Measurements from ENCODE around the gene CYP27C1. TPM values are rescaled to one million over a fixed set of nuclear protein-coding genes. Genes with fewer than 3 reads are reported as not detected.

Gene CYP27C1
- total and polyA plus RNA-seq, 7 donors = 0.01 to 0.21 (median 0.11) TPM; not detected in 1

- ATAC-seq (peak; percentile 59 to 81 (median 74)), DNase-seq (peak; percentile 50 to 81)
- H3K36me3 ChIP-seq (ENCODE audit: insufficient read depth in 1 of 2, low read depth in 1 of 2) = no peaks in the 10 kb centered on the region
- TF ChIP-seq CTCF (IDR thresholded peaks at IDR 0.05) = no peak
- H3K4me3 ChIP-seq = no peak overlapping the region
- no peaks in the 10 kb centered on the region for H3K27me3 ChIP-seq (ENCODE audit: insufficient read depth in 3 of 3, low read length in 2 of 3)
- peak overlapping the region; percentile 89 for H3K27ac ChIP-seq
- peaks cover 27% of the 10 kb centered on the region for H3K4me1 ChIP-seq
- WGBS, 3 donors = 8 to 22% (median 12%) methylated on average over 2 of the region's 2 CpGs
- H3K9me3 ChIP-seq = no peaks in the 10 kb centered on the region
- intact Hi-C loops (cut with DNase I) = loop anchor here (5.0 kb wide), 2 partner anchors 49 to 89 kb away; partner anchors contain the start of gene BIN1 (in 1 of the 2)
Measured at GRCh38 chr2:127155947-127156346, 64.2 kb downstream of the CYP27C1 start.

GRCh38 chr2:127155028-127155581, 65.0 kb downstream of the CYP27C1 start:
- Histone ChIP-seq H3K27ac (peak overlapping the region; percentile 89), H3K4me1 (peaks cover 27% of the 10 kb centered on the region), H3K36me3 (ENCODE audit: insufficient read depth in 1 of 2, low read depth in 1 of 2) (no peaks in the 10 kb centered on the region), H3K4me3 (no peak overlapping the region), H3K9me3 (no peaks in the 10 kb centered on the region), H3K27me3 (ENCODE audit: insufficient read depth in 3 of 3, low read length in 2 of 3) (no peaks in the 10 kb centered on the region)
- WGBS, 3 donors = 17 to 29% (median 17%) methylated on average over 7 of the region's 7 CpGs
- intact Hi-C loops (cut with DNase I) = loop anchor here (5.0 kb wide), 2 partner anchors 48 to 88 kb away; partner anchors contain the start of gene BIN1 (in 1 of the 2)
- DNase-seq (peak; percentile 58 to 73), ATAC-seq (peak; percentile 66 to 76 (median 72))
- no peak for TF ChIP-seq CTCF (IDR thresholded peaks at IDR 0.05)

GRCh38 chr2:127154396-127154795, 65.7 kb downstream of the CYP27C1 start:
- Histone ChIP-seq H3K9me3 (no peaks in the 10 kb centered on the region), H3K36me3 (ENCODE audit: insufficient read depth in 1 of 2, low read depth in 1 of 2) (no peaks in the 10 kb centered on the region), H3K4me1 (peaks cover 27% of the 10 kb centered on the region), H3K4me3 (no peak overlapping the region), H3K27ac (peak overlapping the region; percentile 89), H3K27me3 (ENCODE audit: insufficient read depth in 3 of 3, low read length in 2 of 3) (no peaks in the 10 kb centered on the region)
- ATAC-seq (no peak), DNase-seq (no peak)
- intact Hi-C loops (cut with DNase I) = loop anchor here (5.0 kb wide), 1 partner anchor 72 kb away; no protein-coding TSS in a partner anchor
- WGBS, 3 donors = 55 to 73% (median 57%) methylated on average over 4 of the region's 4 CpGs
- no peak for TF ChIP-seq CTCF (IDR thresholded peaks at IDR 0.05)

- DNase-seq = peak; percentile 68 to 86
- 63 to 77% (median 71%) methylated on average over 6 of the region's 6 CpGs for WGBS, 3 donors
- peaks cover 33% of the 10 kb centered on the region for H3K4me1 ChIP-seq
Measured at GRCh38 chr2:127153691-127154158, 66.4 kb downstream of the CYP27C1 start.

More at GRCh38 chr2:127153691-127154158, 66.4 kb downstream of the CYP27C1 start:
- no peak for TF ChIP-seq CTCF (IDR thresholded peaks at IDR 0.05)
- Histone ChIP-seq H3K27me3 (ENCODE audit: insufficient read depth in 3 of 3, low read length in 2 of 3) (no peaks in the 10 kb centered on the region), H3K27ac (peak overlapping the region; percentile 89), H3K4me3 (no peak overlapping the region), H3K36me3 (ENCODE audit: insufficient read depth in 1 of 2, low read depth in 1 of 2) (no peaks in the 10 kb centered on the region), H3K9me3 (no peaks in the 10 kb centered on the region)
- peak; percentile 75 to 86 (median 84) for ATAC-seq
- intact Hi-C loops (cut with DNase I) = loop anchor here (5.0 kb wide), 1 partner anchor 71 kb away; no protein-coding TSS in a partner anchor

Measured in psoas muscle (tissue), 8 donors.